Stimulated activated naive CD4-positive, alpha-beta T cell treated with Interleukin-2 at 50 U/mL for 16 hours (primary cell): ENCODE measurements around the gene SERTAD1.
"Not testable (repeated sequence)": the region's sequence is repeated elsewhere in the genome, so short reads cannot be mapped to it uniquely, and the experiment has no call there.

Source experiments
- DNase-seq: peaks from one replicate; lab custom pipeline; 2025; lab: John Stamatoyannopoulos, UW

The SERTAD1 gene, protein sequence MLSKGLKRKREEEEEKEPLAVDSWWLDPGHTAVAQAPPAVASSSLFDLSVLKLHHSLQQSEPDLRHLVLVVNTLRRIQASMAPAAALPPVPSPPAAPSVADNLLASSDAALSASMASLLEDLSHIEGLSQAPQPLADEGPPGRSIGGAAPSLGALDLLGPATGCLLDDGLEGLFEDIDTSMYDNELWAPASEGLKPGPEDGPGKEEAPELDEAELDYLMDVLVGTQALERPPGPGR

DNA sequence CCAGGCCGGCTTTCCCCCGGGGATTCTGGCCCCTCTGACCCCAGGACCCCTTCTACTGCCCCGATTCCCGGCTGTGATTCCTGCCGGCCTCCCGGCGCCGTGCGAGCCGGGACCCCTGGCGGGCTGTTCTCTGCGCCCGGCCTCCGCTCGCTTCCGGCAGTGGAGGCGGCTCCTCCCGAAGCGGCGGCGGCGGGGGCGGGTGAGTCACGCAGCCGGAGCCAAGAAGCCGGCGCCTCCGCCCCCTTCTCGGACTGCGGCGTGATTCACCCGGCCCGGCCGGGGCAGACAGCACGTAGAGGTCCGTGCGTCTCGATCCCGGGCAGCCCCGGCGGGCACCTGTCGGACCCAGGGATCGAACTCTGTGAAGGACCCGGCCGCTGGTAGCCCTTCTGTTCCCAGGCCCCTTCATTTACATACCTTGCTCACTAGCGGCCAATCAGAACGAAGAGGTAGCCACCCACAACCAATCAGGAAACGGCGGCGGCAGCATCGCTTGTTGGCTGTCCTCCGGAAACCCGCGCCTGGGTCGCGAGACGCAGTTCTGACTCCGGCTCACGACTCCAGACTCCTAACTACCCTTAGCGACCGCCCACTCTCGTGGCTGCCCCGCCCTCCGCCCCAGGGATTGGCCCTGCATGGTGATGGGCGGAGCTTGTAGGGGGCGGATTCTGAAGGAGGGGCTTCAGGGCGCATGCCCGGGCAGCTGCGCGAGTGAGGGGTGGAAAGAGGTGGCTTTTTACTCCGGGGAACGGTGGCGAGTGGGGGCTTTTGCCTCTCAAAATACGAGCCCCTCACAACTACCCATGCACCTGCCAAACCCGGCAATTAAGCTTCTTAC, at the start of gene SERTAD1:
Gene SERTAD1 (minus strand): TSS at position 543 of the 838 bp plus-strand sequence. CDS start 2,446 bp downstream, outside the sequence.
- DNase-seq, result peak; percentile 100

DNA sequence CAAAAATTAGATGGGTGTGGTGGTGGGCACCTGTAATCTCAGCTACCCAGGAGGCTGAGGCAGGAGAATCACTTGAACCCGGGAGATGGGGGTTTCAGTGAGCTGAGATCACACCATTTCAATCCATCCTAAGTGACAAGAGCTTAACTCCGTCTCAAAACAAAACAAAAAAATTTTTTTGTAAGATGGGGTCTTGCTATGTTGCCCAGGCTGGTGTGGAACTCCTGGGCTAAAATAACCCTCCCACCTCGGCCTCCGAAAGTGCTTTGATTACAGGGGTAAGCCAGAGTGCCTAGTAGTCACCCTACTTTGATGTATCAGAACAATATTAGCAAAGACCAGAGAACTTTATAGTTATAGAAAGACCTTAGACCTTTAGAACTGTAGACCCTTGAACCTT, 48.9 kb upstream of the SERTAD1 start:
- no peak for DNase-seq

GRCh38 chr19:40472516-40472915, 46.7 kb upstream of the SERTAD1 start:
- DNase-seq, result no peak

- DNase-seq, result no peak
Measured at GRCh38 chr19:40471111-40471510, 45.3 kb upstream of the SERTAD1 start.

GRCh38 chr19:40469011-40469410, 43.2 kb upstream of the SERTAD1 start:
- DNase-seq, result no peak

- no peak for DNase-seq
Measured at GRCh38 chr19:40466985-40467734, 41.4 kb upstream of the SERTAD1 start, which contains the start of gene SPTBN4. Gene SPTBN4, plus strand, starts transcription at chr19:40467001. Its CDS starts 5,621 bp downstream, at chr19:40472622.

DNA sequence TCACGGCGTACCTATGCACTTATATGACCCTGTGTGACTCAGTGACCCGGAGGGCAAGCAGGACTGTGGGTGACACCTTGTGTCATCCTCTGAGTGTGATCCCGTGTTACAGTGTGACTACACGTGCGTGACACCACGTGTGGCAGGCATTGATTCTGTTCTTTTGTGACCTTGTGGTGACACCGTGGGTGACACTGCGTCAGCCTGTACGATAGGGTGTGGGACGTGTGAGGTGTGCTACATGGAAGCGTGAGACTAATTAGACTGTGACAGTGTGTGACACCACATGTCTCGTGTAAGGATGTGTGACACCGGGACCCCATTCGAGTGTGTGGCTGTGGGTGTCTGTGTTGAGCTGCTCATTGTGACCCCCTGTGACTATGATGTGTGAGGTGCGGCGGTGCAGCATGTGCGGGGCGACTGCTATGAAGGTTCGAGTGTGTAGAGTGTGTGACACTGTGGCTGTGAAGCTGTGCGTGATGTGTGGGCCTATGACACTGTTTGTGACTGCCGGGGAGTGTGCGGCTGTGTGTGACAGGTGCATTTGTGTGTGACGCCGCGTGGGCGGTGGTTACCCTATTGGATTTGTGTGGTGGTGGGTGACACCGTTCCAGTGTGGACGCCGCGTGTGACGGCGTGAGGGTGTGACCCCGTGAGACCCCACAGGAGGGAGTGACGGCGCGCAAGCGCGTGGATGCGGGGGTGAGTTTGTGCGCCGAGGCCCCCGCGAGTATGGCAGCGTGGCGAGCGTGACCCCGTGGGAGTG, 40.6 kb upstream of the SERTAD1 start:
- DNase-seq, result peak; percentile 85

GRCh38 chr19:40465557-40466218, 39.9 kb upstream of the SERTAD1 start, which contains the start of gene BLVRB:
Gene BLVRB, minus strand, starts transcription at chr19:40465745. Its CDS starts 57 bp downstream, at chr19:40465688.
- DNase-seq, result peak; percentile 98

DNA sequence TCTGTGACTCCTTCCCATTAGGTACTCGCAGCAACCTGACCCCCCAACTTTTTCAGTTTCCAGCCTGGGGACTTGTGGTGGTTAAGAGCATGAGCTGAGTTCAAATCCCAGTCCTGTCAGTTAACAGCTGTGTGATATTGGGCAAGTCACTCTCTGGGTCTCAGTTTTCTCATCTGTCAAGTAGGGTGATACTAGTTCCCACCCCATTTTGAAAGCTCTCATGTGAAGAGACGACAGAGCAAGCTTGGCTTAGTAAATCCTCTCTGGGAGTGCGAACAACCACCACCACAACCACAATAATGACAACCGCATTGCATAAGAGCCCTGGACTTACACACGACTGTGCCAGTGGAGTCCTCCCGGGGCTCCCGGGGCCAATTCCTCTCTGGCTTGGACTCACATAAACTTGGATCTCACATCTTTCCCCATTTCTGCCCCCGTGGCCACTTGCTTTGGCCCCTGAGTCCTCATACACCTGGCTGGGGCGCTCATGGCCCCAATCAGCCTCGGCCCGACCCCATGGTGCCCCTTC, 39.3 kb upstream of the SERTAD1 start:
- DNase-seq, result no peak

GRCh38 chr19:40464059-40465024, 38.5 kb upstream of the SERTAD1 start:
- peak; percentile 62 for DNase-seq

- DNase-seq, result not testable (repeated sequence)
Measured at GRCh38 chr19:40463587-40464037, 37.8 kb upstream of the SERTAD1 start.

DNA sequence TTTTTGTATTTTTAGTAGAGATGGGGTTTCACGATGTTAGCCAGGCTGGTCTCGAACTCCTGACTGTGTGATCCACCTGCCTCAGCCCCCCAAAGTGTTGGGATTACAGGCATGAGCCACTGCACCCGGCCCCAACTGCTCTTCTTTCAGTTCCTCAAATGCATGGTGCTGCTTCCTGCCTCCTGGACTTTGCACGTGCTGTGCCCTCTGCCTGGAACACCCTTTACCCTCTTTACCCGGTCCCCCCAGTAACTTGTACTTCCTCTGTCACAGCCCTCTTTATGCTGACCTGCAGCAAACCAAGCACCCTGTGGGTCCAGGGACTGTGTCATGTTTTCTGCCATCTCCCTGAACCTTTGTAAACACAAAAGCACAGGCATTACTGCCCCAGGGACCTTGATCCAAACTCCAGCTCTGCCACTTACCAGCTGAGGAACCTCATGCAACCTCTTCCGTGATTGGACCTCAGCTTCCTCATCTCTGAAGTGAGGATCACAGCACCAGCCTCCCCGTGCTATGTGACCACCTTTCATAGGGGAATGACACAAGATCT, 36.0 kb upstream of the SERTAD1 start:
- no peak for DNase-seq

GRCh38 chr19:40460185-40460584, 34.4 kb upstream of the SERTAD1 start:
- DNase-seq, result no peak

DNA sequence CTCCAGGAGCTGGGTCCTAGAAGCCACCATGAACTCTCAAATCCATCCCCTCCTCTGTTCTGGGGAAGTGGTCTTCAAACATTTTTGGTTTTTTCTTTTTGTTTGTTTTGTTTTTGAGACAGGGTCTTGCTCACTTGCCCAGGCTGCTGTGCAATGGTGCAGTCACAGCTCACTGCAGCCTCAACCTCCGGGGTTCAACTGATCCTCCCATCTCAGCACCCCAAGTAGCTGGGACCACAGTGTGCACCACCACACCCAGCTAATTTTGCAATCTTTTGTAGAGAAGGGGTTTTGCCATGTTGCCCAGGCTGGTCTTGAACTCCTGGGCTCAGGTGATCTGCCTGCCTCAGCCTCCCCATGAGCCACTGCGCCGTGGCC, 32.8 kb upstream of the SERTAD1 start:
- DNase-seq, result no peak

DNA sequence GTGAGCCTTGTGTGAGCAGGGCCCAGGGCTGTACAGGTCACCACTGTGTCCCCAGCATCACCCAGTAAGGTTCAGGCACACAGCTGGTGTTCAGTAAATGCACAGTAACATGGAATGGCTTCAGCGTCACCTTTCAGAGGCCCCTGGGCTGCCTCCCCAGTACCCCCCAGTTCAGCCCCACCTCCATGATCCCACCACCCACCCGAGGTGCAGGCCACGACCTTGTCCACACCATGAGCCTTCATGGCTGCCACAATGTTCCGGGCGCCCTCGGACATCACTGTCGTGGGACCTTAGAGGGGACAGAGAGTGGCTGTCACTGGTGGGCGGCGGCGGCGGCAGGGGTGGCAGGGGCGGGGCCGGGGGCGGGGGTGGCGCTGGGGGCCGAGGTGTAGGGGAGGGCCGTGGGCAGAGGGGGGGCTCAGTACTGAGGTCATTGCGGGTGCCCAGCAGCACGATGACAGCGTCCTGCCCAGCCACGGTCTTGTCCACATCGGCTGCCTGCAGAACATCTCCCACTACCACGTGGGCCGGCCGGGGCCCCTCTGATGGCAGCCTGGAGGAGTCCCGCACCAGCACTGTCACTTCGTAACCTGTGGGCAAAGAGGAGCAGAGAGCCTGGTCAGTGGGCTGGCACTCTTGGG, 32.3 kb upstream of the SERTAD1 start:
- DNase-seq, result no peak

GRCh38 chr19:40457048-40457447, 31.3 kb upstream of the SERTAD1 start:
- DNase-seq, result no peak

DNA sequence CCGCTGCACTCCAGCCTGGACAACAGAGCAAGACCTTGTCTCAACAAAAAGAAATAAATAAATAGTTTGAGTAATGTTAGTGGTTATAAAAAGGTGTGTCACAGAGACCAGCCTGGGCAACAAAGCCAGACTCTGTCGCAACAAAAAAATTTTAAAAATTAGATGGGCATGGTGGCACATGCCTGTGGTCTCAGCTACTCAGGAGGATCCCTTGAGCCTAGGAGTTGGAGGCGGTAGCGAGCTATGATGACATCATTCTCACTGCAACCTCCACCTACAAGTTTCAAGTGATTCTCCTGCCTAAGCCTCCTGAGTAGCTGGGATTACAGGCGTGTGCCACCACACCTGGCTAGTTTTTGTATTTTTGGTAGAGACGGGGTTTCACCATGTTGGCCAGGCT, 28.2 kb upstream of the SERTAD1 start:
- DNase-seq, result not testable (repeated sequence)

DNA sequence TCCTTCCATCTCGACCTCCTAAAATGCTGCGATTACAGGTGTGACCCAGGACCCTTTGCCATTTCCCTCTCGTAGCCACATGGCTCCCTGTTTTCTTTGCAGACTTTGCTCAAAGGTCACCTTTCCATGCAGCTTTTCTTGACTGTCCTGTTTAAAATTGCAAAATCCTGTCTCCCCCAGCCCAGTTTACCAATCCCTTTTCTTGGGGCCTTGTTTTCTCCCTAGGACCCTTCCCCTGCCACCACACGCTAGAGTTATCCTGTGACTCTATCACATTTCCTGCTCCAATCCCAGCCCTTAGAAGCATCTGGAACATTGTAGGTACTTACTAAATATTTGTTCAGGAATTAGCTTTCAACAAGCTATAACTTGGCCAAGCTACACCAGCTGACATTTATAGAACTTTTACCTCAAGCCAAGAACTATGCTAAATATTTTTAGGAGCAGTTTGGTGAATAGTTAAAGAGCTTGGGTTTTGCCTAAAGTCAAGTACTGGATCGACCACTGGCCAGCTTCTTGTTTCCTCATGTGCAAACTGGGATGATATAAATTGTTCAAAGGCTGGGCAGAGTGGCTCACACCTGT, 27.5 kb upstream of the SERTAD1 start:
- no peak for DNase-seq
